Measurements from ENCODE around the gene PIK3R5.

Gene PIK3R5

DNA sequence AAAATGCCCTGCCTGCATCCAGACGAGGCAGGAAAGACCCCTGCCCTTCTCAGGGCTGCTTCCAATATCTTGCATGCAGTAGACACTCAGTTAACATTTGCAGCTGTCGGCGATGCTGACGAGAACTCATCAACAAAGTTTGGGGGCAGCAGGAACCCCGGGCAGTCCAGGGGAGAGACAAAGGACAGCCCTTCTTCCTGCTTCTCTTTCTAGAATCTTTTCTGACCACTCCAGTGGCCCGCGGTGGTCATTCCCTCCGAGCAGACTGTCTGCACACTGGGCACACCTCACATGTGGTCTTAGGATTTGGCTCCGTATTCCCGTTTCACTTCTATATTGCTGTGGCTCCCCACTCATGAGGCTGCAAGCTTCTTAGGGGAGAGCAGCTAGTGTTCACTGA lies 135.4 kb downstream of the PIK3R5 start:
- no peak overlapping the region for H3K9ac ChIP-seq
- H3K4me3 ChIP-seq (IDR thresholded peaks at IDR 0.05; ENCODE audit: insufficient read depth, low read depth, low read length), result no peak overlapping the region
- H3K4me2 ChIP-seq, result no peak overlapping the region
- no peaks in the 10 kb centered on the region for H3K27me3 ChIP-seq (ENCODE audit: insufficient read depth, low read depth)
- H3K4me1 ChIP-seq (ENCODE audit: low read depth, poor library complexity, severe bottlenecking), result no peaks in the 10 kb centered on the region
- no peaks in the 10 kb centered on the region for H3K36me3 ChIP-seq (ENCODE audit: insufficient read depth)
- H3K79me2 ChIP-seq (ENCODE audit: insufficient read depth, low read depth), result no peaks in the 10 kb centered on the region
- H2AFZ ChIP-seq (ENCODE audit: low read depth), result no peak overlapping the region
- H4K20me1 ChIP-seq (ENCODE audit: insufficient read depth), result no peaks in the 10 kb centered on the region
- TF ChIP-seq, protein P1, sequence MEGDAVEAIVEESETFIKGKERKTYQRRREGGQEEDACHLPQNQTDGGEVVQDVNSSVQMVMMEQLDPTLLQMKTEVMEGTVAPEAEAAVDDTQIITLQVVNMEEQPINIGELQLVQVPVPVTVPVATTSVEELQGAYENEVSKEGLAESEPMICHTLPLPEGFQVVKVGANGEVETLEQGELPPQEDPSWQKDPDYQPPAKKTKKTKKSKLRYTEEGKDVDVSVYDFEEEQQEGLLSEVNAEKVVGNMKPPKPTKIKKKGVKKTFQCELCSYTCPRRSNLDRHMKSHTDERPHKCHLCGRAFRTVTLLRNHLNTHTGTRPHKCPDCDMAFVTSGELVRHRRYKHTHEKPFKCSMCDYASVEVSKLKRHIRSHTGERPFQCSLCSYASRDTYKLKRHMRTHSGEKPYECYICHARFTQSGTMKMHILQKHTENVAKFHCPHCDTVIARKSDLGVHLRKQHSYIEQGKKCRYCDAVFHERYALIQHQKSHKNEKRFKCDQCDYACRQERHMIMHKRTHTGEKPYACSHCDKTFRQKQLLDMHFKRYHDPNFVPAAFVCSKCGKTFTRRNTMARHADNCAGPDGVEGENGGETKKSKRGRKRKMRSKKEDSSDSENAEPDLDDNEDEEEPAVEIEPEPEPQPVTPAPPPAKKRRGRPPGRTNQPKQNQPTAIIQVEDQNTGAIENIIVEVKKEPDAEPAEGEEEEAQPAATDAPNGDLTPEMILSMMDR (conservative IDR thresholded peaks at IDR 0.05; ENCODE audit: low read depth, low read length), result no peak
- no peak overlapping the region for H3K27ac ChIP-seq

DNA sequence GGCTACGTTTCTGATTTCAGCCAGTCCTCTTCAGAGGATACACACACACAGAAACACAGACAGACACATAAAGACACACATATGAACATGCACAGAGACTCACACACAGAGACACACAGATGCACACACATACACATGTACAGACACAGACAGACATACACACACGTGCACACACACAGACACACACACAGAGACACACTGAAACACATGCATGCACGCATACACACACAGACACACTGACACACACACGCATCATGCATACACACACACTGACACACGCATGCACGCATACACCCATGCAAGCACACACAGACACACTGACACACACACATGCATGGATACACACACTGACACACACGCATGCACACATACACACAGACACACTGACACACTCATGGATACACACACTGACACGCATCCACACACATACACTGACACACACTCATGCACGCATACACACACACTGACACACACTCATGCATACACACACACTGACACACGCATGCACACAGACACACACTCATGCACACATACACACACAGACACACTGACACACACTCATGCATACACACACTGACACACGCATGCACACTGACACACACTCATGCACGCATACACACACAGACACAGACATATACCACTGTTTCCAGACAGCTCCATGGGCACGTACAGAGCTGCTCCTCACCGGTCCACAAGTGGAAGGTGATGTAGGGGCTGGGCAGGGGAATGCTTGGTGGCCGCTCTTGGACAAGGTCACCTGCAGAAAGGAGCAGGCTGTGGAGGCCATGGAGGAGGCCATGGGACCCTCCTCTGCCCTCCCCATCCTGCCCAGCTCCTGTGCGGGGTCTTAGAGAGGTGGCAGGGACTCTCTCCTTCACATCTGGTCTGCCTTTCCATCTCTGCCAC lies 136.2 kb downstream of the PIK3R5 start:
- no peak overlapping the region for H2AFZ ChIP-seq (ENCODE audit: low read depth)
- no peaks in the 10 kb centered on the region for H4K20me1 ChIP-seq (ENCODE audit: insufficient read depth)
- H3K36me3 ChIP-seq (ENCODE audit: insufficient read depth), result no peaks in the 10 kb centered on the region
- H3K4me2 ChIP-seq, result no peak overlapping the region
- no peaks in the 10 kb centered on the region for H3K27me3 ChIP-seq (ENCODE audit: insufficient read depth, low read depth)
- TF ChIP-seq, protein P1 (conservative IDR thresholded peaks at IDR 0.05; ENCODE audit: low read depth, low read length), result no peak
- H3K4me3 ChIP-seq (IDR thresholded peaks at IDR 0.05; ENCODE audit: insufficient read depth, low read depth, low read length), result no peak overlapping the region
- H3K9ac ChIP-seq, result no peak overlapping the region
- no peaks in the 10 kb centered on the region for H3K79me2 ChIP-seq (ENCODE audit: insufficient read depth, low read depth)
- no peak overlapping the region for H3K27ac ChIP-seq
- no peaks in the 10 kb centered on the region for H3K4me1 ChIP-seq (ENCODE audit: low read depth, poor library complexity, severe bottlenecking)

Measured in KMS-11 (cell line).